Endodermal cell (in vitro differentiated cells): ENCODE results near the gene NUP62. TPM values are rescaled to one million over a fixed set of nuclear protein-coding genes. Genes with fewer than 3 reads are reported as not detected.
A peak's percentile ranks its signal among the peaks of the same experiment; 100 is the strongest.

Experiments used
- DNase-seq: peaks from one replicate; pipeline ENCODE4 v3.0.0-alpha.2; 2017
- H3K27ac ChIP-seq: 2 replicates; pipeline ENCODE4 v1.5.1; 2013; ENCODE audit warnings: mild to moderate bottlenecking, low read depth, low read length, moderate library complexity
- H3K27me3 ChIP-seq: 2 replicates; pipeline ENCODE4 v1.6.1; 2013; ENCODE audit warnings: mild to moderate bottlenecking, low read length, moderate library complexity; ENCODE audit not compliant: insufficient read depth, control insufficient read depth, poor library complexity, severe bottlenecking
- H3K36me3 ChIP-seq: 2 replicates; pipeline ENCODE4 v1.7.0; 2013; ENCODE audit warnings: mild to moderate bottlenecking, low read length, moderate library complexity; ENCODE audit not compliant: control insufficient read depth, insufficient read depth
- H3K4me1 ChIP-seq: one replicate; pipeline ENCODE4 v1.7.0; 2013; ENCODE audit warnings: low read length; ENCODE audit not compliant: control insufficient read depth, insufficient read depth
- H3K4me3 ChIP-seq: 2 replicates; pipeline ENCODE4 v1.5.1; 2013; ENCODE audit warnings: mild to moderate bottlenecking, low read length, moderate library complexity
- H3K9ac ChIP-seq: 2 replicates; pipeline ENCODE4 v1.6.1; 2013; ENCODE audit warnings: mild to moderate bottlenecking, low read length, moderate library complexity; ENCODE audit not compliant: poor library complexity, severe bottlenecking; ENCODE audit errors: extremely low read depth
- H3K9me3 ChIP-seq: 2 replicates; pipeline ENCODE4 v1.6.1; 2013; ENCODE audit warnings: mild to moderate bottlenecking, low read length, moderate library complexity; ENCODE audit not compliant: control insufficient read depth
- H3K27ac Mint-ChIP-seq: 2 replicates; pipeline ENCODE4 v1.8.0; 2020; ENCODE audit warnings: mixed read lengths
- H3K27me3 Mint-ChIP-seq: 2 replicates; pipeline ENCODE4 v1.8.0; 2021; ENCODE audit warnings: mild to moderate bottlenecking, mixed read lengths; ENCODE audit not compliant: insufficient read depth
- H3K36me3 Mint-ChIP-seq: 2 replicates; pipeline ENCODE4 v1.8.0; 2020; ENCODE audit warnings: low read depth, mixed read lengths
- H3K4me1 Mint-ChIP-seq: 2 replicates; pipeline ENCODE4 v1.8.0; 2020; ENCODE audit warnings: mixed read lengths
- H3K4me3 Mint-ChIP-seq: 2 replicates; pipeline ENCODE4 v1.8.0; 2020; ENCODE audit warnings: mild to moderate bottlenecking, moderate library complexity, mixed read lengths
- H3K9me3 Mint-ChIP-seq: 2 replicates; pipeline ENCODE4 v1.8.0; 2020; ENCODE audit warnings: mild to moderate bottlenecking, mixed read lengths
- WGBS, 2 experiments: methylation state at CpG; one replicate each; pipeline versions ENCODE4 v1.1.5 to v1.1.7; 2013; ENCODE audit warnings: missing lambda C conversion rate in 2 of 2, mixed read lengths in 1 of 2; ENCODE audit not compliant: insufficient coverage in 1 of 2, insufficient read length in 1 of 2; 5-methylcytosine and 5-hydroxymethylcytosine counted together
- total RNA-seq, 2 donors: library from RNA; stranded (reverse); fragmentation: NEBNext Ultra II Directional in 1 of 2; extraction: Animal tissue kit (Norgen Biotek cat#: 25700) in 1 of 2; gene quantifications; 2 replicates in 1 of 2; 3 replicates in 1 of 2; pipeline ENCODE4 v1.2.1, GENCODE V29; 2021
- TF ChIP-seq, protein P1 (sequence below): fragments of 200-600 bp; sonication (generic); conservative IDR thresholded peaks from 2 replicates; pipeline ENCODE4 v1.5.0; 2021; ENCODE audit warnings: antibody characterized with exemption, mild to moderate bottlenecking

NUP62 gene
- total RNA-seq, 2 donors from 2014 or later = 84.9 to 96.4 TPM

DNA sequence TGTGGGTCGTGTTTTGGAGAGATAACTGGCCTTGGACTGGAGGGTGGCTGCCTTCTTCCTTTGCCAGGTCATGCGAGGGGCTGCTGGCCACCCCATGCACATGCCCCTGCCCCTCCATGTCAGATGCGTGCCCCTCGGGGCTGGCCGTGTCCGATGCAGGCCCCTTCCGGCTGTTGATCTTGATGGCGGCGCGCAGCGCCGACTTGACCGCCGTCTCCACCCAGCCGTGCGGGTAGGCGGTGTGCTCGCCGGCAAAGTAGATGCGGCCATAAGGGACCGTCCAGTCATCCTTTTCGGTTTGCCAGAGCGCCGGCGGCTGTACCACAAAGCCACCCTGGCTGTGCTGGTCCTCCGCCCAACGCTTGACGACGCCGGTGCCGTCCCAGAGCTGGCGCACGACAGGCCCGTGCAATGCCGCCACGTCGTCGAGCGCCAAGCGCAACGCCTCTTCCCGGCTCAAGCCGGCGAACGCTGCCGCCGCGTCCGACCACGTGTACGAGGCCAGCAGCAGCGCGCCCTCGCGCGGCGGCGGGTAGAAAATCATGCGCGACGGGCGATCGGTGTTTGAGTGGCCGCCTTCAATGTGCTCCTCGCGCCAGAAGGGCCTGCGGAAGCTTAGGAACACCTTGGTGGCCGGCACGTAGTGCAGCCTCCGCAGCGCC is 39.5 kb downstream of the NUP62 start:
- Mint-ChIP-seq H3K36me3 (peaks cover 22% of the 10 kb centered on the region), H3K4me1 (no peaks in the 10 kb centered on the region), H3K27me3 (peaks cover 47% of the 10 kb centered on the region), H3K9me3 (peaks cover 5% of the 10 kb centered on the region), H3K27ac (peak overlapping the region; percentile 71), H3K4me3 (peak overlapping the region; percentile 42)
- peak; percentile 96 for DNase-seq
- Histone ChIP-seq H3K9me3 (no peaks in the 10 kb centered on the region), H3K4me3 (no peak overlapping the region), H3K27ac (no peak overlapping the region), H3K27me3 (no peaks in the 10 kb centered on the region), H3K36me3 (peaks cover 8% of the 10 kb centered on the region), H3K4me1 (no peaks in the 10 kb centered on the region), H3K9ac (no peak overlapping the region)
- TF ChIP-seq, protein P1, sequence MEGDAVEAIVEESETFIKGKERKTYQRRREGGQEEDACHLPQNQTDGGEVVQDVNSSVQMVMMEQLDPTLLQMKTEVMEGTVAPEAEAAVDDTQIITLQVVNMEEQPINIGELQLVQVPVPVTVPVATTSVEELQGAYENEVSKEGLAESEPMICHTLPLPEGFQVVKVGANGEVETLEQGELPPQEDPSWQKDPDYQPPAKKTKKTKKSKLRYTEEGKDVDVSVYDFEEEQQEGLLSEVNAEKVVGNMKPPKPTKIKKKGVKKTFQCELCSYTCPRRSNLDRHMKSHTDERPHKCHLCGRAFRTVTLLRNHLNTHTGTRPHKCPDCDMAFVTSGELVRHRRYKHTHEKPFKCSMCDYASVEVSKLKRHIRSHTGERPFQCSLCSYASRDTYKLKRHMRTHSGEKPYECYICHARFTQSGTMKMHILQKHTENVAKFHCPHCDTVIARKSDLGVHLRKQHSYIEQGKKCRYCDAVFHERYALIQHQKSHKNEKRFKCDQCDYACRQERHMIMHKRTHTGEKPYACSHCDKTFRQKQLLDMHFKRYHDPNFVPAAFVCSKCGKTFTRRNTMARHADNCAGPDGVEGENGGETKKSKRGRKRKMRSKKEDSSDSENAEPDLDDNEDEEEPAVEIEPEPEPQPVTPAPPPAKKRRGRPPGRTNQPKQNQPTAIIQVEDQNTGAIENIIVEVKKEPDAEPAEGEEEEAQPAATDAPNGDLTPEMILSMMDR = peak; percentile 88
- 52 to 83% methylated on average over 31 to 71 of the region's 71 CpGs for WGBS, 2 experiments

DNA sequence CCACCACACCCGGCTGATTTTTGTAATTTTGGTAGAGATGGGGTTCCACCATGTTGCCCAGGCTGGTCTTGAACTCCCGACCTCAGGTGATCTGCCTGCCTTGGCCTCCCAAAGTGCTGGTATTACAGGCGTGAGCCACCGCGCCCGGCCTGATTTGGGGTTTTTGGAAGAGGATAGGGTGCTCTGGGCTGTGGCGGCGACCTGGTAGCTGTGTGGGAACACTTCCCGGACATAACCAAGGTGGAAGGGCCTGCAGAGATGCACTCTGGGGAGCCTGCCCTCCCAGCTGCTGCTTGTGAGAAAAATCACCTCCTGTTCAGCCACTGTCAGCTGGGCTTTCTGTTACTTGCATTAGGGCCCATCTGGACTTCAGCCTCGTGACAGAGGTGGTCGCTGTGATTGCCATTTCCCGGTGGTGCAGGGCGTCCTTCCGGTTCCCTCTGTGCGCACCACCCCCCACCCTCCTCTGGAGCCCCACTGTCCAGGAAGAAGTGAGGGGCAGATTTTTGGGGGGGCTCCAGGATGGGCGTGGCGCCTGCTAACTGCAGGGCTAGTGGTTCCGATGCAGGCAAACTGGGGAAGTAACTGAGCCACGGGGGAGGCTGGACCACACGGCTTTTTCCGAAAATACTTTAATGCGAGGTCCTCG is 40.1 kb downstream of the NUP62 start:
- Histone ChIP-seq H3K36me3 (peaks cover 12% of the 10 kb centered on the region), H3K9me3 (no peaks in the 10 kb centered on the region), H3K27me3 (no peaks in the 10 kb centered on the region), H3K27ac (no peak overlapping the region), H3K4me1 (no peaks in the 10 kb centered on the region), H3K4me3 (no peak overlapping the region), H3K9ac (no peak overlapping the region)
- 96 to 98% methylated on average over 7 to 23 of the region's 23 CpGs for WGBS, 2 experiments
- TF ChIP-seq, protein P1 = no peak
- peaks cover 46% of the 10 kb centered on the region for H3K27me3 Mint-ChIP-seq
- H3K4me1 Mint-ChIP-seq = no peaks in the 10 kb centered on the region
- H3K9me3 Mint-ChIP-seq = peaks cover 5% of the 10 kb centered on the region
- peaks cover 28% of the 10 kb centered on the region for H3K36me3 Mint-ChIP-seq
- DNase-seq = no peak
- no peak overlapping the region for H3K27ac Mint-ChIP-seq
- H3K4me3 Mint-ChIP-seq = no peak overlapping the region

DNA sequence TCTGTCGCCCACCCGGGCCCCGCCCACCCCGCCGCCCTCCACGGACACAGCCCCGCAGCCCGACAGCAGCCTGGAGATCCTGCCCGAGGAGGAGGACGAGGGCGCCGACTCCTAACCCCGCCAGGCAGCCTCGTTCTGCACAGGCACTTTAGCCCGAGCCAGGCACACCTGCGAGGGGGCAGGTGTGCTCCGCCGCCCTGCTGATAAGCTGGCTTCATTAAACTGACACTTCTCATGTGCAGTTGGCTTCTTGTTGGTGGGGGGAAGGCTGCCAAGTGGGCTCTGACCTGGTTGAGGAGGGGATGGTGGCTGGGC is 40.8 kb downstream of the NUP62 start:
- Mint-ChIP-seq H3K9me3 (peaks cover 5% of the 10 kb centered on the region), H3K4me1 (no peaks in the 10 kb centered on the region), H3K36me3 (peaks cover 33% of the 10 kb centered on the region), H3K4me3 (no peak overlapping the region), H3K27me3 (peaks cover 42% of the 10 kb centered on the region), H3K27ac (no peak overlapping the region)
- H3K27ac ChIP-seq = no peak overlapping the region
- DNase-seq = no peak
- H3K36me3 ChIP-seq = peaks cover 15% of the 10 kb centered on the region
- WGBS, 2 experiments = 92 to 96% methylated on average over 4 to 18 of the region's 18 CpGs
- no peaks in the 10 kb centered on the region for H3K4me1 ChIP-seq
- no peak overlapping the region for H3K9ac ChIP-seq
- H3K27me3 ChIP-seq = no peaks in the 10 kb centered on the region
- no peaks in the 10 kb centered on the region for H3K9me3 ChIP-seq
- no peak overlapping the region for H3K4me3 ChIP-seq
- TF ChIP-seq, protein P1 = no peak
